Fibroblast of skin of scalp (primary cell): ENCODE data around the gene SLC12A5.
A peak's percentile ranks its signal among the peaks of the same experiment; 100 is the strongest.

Source experiments
- DNase-seq: peaks from one replicate; pipeline ENCODE4 v3.0.0-alpha.2; 2013

SLC12A5 gene

DNA sequence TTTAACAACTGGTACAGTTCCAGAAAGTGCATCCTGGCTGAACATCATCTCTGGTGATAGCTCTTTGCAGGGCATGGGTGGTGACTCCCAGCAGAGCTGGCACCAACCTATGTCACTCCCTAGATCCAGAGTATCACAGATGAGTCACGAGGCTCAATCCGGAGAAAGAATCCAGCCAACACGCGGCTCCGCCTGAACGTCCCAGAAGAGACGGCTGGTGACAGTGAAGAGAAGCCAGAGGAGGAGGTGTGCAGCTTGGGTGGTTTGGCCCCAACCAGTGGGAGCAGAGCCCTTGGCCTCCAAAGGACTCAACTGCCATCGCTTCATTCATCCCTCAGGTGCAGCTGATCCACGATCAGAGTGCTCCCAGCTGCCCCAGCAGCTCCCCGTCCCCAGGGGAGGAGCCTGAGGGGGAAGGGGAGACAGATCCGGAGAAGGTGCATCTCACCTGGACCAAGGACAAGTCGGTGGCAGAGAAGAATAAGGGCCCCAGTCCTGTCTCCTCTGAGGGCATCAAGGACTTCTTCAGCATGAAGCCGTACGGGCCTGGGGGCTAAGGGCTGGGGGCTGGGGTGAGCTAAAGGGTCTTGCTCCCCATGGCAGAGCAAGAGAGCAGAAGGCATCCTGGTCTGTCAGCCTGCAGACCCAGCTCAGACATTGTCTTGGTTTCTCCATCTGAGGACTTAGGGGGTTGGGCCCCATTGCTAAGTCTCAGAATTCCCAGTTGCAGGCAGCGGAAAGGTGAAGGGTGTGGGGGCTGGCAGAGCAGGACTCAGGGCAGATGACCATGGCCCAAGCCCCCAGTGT lies 27.2 kb downstream of the SLC12A5 start:
- no peak for DNase-seq

DNA sequence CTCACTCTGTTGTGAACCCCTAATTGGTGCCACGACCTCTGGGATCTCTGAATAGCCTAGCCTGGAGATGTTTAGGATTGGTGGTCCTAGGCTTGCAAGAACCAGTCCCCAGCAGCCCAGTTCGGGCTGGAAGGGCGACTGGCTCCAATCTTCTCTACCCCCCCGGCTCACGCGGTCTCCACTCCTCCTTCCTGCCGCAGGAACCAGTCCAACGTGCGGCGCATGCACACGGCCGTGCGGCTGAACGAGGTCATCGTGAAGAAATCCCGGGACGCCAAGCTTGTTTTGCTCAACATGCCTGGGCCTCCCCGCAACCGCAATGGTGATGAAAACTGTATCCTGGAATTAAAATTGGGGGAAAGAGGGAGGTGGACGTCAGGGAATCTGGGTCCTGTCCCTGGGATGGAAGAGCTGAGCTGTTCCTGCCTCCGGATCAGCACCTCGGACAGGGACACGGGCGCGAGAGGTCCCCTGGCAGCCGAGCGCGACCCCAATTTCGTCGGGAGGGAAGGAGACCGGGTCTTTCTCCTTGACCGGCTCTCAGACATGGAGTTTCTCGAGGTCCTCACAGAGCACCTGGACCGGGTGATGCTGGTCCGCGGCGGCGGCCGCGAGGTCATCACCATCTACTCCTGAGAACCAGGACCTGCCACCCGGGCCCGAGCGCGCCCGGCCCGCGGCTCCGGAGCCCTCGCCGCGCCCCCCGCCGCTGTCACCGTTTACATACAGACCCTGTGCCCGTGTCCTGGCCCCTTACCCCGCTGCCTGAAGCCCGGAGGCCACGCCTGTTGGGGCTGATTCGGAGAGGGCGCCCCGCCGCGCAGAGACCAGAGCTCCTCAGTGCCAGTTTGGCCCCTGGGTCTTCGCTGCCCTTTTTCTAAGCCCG lies 28.2 kb downstream of the SLC12A5 start:
- DNase-seq = peak; percentile 60

DNA sequence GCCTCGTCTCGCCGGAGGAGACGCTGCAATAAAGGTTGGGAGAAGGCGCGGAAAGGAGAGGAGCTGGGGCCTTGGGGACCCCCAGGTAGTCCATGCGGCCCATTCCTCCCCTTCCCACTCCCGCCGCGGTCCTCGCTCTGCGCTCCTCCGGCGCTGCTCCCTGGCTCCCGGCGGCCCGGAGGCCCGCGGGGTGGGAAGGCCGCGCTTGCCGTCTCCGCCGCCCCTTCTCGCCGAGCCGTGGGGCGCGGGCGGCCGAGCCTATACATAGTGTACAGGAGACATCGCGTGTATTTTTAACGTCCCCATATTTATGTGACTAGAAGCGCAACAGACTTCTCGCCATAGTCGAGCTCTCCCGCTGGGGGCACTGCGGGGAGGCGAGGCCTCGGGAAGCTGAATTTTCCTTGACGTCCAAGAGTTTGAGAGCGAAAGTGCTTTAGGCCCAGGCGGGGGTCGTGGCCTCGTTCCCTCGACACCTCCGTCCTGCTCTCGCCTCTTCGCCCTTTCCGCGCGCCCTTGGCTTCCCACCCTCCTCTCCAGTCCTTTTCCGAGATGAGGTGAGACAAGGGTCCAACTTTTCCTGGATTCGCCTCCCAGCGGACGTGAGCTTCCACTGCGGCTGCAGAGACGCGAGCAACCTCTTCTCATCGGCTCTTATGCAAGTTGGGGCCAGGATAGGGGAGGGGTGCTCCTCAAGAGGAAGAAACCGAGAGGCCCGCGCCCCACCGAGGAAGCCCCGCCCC lies 29.0 kb downstream of the SLC12A5 start:
- DNase-seq = peak; percentile 38

DNA sequence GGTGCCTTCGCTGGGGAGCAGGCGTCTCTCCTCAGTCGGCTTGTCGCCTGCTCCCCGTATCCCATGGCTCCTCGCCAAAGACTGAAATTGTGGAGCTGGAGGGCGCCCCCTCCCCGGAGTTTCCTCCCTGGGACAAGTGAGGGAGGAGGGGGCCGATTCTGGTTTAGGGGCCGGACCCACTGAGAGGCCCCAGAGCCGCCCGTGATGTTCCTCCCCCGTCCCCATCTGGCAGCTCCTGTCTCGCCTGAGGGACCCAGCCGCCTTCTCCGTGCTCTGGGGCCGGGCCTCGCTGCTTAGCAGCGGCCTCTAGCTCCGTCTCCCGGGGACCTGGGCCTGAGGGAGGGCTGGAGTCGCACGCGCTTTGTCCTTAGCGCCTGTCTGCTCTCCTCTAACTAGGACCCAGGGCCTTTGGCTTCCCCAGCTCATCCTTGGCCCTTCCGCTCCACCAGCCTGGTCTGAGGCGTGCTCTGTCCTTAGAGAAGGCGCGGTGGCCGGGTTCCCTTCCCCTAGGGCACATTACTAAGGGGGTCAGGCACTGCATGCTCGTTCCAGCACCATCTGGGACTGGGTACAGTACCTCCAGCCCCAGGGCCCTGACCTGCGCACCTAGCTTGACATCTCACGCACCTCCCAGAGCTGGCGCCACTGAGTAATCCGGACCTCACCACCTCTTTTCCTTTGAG lies 29.7 kb downstream of the SLC12A5 start:
- peak; percentile 4 for DNase-seq

DNA sequence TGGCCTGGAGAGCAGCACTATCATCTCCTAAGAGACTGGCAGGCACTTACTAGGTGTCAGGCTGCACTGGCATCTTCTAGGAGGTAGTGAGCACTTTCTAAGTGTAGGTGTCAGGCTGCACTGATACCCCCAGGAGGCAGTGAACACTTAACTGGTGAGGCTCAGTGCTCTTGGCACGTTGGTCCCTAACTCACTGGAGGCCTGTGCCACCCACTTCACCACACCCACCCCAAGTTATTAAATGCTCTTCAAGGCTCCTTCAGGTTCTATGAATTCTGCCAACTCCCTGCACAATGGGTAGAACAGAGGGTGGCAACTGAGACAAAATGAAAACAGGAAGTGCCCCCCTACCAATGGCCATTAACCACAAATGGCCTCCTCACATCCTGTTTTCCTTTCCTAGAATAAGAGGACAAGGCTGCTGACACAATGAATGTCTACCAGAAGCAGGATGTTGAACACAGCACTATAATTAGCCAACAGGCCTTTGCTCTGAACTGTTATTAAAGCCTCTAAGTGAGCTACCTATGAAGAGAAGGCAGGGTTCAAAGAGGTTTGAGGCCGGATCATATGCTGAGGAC lies 31.4 kb downstream of the SLC12A5 start:
- no peak for DNase-seq

DNA sequence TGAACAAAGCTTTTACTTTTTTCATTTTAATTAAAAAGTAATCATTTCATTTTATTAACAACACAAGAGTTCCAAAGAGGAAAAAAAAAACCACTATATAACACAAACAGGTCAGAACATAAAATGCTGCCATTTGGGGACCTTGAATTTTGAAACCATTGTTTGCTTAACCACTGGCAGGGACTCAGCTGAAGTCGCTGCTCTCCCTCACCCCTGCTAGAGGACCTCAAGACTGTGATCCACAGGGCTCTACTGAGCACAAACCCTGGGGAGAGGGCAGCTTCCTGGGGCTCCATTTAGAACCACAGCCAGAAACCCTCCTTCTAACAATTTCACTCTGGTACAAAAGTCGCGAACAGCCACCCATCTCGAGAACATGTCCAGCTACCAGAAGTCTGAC lies 32.0 kb downstream of the SLC12A5 start:
- DNase-seq = no peak

DNA sequence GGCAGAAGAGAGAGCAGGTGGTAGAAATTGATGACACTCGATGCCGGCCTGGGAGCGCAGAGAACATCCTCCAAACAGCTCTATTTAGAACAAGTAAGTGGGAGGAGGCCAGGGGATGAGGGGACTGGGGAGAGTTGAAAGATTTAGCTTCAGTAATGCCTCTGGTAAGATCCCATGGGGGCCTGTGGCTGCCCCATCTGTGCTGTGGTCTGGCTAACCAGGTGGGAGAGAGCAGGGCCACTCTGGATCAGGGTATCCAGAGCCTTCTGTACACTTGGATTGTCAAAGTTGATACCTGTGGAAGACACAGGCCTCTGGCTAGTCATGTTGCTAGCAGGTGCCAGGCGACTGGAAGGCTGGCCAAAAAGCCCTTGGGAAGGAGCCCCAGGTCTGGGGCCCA lies 33.1 kb downstream of the SLC12A5 start:
- no peak for DNase-seq

DNA sequence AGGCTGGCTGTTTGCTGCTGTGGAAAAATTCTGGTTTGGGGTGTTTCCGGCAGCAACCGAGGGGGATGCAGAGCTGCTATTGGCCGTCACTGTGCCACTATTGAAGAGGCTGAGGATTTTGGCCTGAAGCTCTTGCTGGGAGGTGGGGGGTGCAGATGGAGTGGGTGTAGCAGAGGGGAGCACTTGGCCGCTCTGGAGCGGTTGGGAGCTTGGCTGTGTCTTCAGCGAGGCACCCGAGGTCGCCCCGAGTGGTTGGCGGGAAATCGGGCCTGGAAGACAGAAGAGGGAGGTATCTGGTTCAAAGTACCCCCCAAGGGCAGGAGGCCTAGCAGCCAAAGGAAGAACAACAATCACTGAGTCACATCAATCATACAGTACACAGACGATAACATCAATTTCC lies 33.6 kb downstream of the SLC12A5 start:
- no peak for DNase-seq

DNA sequence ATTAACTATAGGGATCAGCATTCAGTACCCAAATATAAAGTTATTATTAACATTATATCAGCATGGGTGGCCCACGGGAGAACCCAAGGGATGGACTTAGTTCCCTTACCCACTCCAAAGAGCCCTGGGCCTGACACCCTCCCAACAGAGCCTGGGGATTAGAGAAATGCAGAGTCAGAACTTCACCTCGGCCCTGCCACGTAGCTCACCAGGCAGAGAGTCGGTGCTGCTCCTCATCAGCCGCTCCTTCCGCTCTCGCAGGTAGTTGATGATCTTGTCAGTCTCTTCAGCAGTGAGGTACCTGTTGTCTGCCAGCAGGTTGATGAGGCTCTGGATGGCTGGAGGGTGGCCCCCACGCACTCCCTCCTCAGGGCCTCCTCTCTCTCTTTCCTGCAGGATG lies 34.1 kb downstream of the SLC12A5 start:
- DNase-seq = no peak

DNA sequence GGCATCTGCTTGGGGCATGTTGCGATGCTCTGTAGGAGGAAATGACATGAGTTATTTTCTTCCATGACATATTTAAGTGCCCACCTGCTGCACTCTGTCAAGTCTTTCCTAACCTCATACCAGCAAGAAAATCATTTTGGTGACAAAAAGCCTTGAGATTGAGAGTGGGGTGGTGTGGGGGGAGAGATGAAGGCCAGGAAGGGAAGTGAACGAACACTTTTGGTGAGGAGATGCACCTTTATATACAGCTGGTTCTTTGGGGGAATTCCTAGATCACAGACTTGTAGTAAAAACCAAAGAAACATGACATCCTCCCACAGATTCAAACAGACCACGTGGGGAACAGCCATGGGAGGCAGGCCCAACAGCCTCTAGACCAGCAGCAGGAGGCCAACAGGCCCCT lies 34.6 kb downstream of the SLC12A5 start:
- DNase-seq = no peak

DNA sequence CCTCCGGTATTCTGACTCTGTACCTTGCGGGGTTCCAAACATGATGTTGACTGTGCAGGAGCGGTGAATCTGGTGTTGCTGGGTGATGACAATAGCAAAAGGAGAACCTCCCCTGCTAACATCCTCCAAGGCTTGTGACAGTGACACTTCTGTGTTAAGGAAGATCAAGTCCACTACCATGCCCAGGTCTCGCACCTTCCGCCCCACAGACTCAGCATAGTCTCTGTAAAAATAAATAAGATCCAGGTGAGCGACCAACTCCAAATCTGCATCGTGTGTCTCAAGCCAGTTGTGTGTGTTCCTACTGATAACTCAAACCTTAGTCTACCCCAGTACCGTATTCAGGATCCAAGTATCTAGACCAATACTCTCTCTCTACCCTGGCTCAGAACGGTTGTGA lies 36.0 kb downstream of the SLC12A5 start:
- DNase-seq = no peak

DNA sequence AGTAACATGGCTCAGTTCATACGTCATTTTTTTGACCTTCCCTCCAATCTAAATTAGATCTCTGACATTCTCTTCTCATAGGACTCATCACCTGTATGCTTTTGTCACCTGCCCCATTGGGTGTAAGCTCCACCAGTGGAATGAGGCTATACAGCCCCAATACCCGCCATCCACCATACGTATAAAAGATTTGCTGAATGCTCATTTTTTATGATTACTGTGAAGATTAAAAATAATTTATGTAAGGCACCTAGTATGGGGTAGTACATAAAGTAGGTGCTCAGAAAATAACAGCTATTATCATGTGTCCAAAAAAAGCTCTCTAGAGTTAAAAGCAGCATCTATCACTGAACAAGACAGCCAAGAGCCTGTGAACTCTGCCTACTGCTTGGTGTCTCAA lies 36.7 kb downstream of the SLC12A5 start:
- no peak for DNase-seq

DNA sequence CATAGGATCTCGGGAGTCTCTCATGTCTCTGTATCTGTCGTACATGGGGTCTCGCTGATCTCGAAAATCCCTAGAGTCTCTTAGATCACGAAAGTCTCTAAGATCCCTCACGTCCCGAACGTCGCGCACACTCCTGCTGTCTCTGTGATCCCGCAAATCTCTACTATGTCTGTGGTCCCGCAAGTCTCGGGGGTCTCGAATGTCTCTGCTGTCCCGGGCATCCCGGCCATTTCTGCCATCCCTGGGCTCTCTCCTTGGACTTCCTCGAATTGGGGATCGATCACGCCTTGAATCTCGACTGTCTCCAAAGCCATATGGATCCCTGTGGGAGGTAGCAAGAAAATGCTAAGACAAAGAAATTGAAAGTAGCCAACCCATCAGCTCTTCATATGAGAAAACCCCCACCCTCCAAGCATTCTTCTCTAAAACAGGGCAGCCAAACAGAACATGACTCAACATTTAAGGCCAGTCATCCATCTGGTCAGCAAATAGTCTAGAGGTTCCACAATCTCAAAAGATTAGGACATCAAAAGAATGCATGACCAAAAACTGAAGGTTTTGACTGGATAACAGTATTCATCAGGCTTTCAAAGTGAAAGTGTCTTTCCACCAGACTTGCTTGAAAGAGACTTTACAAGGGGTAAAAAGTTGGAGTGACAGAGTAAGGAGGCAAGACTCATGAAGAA lies 41.3 kb downstream of the SLC12A5 start:
- peak; percentile 64 for DNase-seq

DNA sequence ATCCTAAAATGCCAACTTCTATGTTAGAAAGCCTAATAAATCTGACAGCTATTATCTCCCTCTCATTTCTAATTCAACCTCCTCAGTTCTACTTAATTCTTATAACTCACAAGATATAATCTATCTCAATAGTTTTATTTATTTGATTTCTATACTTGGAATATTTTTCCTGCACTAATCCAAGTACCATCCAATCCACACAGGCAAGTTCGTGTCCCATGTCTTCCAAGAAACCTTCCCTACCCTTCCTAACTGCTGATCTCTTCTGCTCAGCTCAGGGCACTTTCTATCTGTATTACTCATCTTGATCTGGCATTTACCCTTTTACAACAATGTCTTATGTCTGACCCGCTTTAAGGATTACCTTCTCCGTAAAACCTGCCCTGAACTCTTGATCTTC lies 42.6 kb downstream of the SLC12A5 start:
- DNase-seq = no peak

DNA sequence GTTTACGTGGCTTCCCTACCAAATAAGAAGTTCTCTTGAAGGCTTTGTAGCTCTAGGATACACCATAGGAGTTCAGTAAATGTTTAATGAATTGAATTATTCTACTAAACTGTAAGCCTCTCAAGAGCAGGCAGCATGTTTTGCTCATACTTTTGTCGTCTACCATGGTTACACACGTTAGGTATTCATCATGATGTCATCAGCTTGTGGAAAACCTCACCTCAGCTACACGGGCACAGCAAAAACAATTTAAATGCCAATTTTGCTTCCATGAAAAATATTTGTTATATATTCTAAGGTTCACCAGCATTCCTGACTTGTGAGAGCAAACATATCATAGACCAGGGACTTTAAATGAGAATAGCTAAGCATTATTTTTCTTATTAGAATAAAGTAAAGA lies 44.0 kb downstream of the SLC12A5 start:
- no peak for DNase-seq

DNA sequence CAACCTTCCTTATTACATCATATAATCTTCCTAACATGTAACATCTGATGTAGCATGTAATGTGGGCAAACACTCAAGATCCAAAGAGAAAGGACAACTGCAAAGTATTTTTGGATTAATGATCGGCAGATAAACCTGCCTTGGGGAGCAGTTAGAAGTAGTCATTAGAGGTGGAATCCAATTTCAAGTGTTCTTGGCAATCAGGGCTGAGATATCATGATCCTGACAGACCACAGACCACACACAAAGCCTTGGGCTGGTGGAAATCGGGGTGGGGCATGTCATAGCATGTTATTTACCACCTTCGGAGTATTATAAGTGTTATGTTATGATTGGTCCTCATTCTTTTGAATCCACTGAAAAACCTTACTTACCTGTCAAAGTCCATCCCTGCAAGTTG lies 44.4 kb downstream of the SLC12A5 start:
- no peak for DNase-seq

DNA sequence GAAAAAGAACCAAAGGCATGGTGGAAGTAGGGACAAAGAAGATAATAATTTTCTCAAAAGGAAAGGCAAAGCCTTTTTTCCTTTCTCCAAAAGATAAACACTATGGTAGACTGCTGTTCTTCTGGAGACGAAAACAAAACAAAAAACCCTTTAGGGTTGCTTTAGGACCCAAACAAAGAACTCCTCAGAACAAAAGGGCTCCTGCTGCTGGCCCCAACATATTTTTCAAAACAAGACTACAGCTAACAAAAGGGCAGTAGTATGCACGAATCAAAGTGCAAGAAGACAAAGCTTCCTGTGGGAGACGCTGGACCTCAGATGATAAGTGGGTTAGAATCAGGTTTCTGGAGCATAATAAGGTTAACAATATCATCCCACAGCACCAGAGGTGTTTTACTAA lies 45.0 kb downstream of the SLC12A5 start:
- no peak for DNase-seq

DNA sequence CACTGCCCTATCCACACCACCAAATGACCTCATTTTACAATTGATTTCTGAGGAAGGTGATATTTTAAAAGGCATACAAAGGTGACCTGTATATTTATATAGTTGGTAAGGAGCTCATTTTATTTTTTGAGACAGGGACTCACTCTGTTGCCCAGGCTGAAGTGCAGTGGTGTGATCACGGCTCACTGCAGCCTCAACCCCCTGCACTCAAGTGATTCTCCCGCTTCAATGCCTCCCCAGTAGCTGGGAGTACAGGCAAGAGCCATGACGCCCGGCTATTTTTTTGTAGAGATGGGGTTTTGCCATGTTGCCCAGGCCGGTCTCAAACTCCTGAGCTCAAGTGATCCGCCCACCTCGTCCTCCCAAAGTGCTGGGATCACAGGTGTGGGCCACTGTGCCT lies 47.8 kb downstream of the SLC12A5 start:
- no peak for DNase-seq

DNA sequence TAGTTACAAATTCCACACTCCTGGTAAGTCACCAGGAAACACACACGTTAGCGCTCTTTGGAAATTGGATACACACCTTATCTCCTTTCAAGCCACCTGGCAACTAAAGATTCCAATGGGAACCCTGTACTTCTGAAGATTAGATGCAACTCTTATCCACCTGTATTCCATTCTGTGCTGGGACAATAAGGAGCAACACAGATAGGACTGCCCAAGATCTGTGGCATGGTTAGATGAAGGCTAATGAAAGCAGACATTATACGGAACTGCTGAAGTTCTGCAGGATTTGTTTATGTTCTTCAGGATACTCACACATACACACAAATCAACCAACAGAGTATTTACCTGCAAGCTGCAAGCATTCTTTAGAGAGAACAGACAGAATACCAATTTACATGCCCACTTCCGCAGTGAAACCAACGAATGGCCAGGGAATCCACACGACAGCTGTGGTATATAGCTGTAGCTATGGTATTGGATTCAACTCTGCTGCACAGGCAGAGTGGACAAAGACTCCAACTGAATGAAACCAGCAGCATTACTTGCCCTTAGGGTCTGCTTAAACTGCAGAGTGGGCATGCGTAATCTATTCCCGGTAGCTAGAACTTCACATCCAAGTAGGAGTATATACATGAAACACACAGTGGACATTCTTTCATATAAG lies 48.8 kb downstream of the SLC12A5 start:
- DNase-seq = no peak

DNA sequence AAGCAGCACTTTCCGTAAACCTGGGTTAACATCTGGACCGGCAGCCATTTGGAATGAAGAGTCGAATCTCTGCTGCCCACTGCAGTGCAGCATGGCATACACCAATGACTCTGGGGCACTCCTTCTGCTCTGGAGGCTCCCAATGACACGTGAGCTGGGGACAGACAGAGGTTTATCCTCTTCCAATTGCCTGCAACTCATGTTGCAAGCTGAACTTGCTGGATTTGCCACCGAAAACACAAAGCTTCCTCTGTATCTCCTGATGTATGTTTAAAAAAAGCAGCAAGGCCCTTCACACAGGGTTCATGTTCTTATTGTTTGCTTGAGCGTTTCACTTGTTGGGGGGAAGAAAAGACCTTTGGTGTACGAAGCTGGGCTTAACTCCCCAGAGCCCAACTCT lies 49.9 kb downstream of the SLC12A5 start:
- DNase-seq = no peak

DNA sequence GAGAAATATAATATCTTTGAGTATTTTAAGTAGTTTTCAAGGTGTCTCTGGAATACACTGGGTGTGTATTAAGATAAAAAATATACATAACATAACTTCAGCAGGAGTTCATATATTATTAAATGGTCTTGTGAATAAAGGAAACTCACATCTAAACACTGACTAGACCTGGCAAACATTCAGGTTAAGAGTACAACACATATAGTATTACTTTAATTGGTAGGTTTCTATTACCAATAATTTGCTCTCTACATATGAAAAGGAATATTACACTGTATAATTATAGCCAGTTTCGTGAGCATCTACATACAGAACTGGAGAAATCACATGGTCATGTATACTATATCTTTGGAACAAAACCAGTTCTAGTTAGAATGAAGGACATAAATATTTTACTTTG lies 52.1 kb downstream of the SLC12A5 start:
- DNase-seq = no peak
